HG03066 (cell line): ENCODE data around the gene ADSL.

Experiments used
- ATAC-seq: cut with Tn5 transposase; IDR thresholded peaks from one replicate; pipeline ENCODE4 v1.9.1; 2021; ENCODE audit warnings: low read depth; ENCODE audit not compliant: unreplicated experiment

The ADSL gene

DNA sequence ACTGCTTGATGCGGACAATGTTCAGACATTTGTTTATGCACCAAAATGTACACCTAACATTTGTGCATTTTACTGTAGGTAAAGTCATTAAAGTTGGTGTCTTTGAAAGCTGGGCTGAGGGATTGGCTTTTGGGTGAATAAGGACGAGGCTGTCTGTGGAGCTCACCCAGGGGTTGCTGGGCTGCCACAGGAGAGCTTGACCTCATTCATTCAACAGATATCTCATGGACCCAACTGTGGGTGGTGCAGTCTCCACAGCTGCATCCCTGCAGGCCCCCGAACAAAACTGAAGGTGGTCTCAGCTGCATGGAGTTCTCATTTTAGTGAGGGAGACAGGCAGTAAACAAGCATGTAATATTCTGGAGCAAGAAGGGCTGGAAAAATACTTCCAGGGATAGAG lies 56.8 kb downstream of the ADSL start:
- no peak for ATAC-seq

DNA sequence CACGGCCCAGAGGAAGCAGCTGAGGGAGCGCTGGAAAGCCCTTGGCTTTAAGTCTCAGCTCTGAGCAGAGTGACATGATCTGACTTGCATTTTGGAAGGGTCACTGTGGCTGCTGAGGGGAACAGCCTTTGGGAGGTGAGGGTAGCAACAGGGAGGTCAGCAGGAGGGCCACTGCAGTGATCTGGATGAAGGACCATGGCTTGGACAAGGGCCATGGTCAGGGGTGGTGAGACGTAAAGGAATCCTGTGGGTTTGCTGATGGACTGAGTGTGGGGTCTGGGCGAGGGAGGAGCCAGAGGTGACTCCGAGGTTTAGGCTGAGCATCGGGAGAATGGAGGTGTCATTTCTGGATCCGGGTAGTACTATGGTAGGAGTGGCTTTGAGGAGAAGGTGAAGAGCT lies 57.4 kb downstream of the ADSL start:
- no peak for ATAC-seq

DNA sequence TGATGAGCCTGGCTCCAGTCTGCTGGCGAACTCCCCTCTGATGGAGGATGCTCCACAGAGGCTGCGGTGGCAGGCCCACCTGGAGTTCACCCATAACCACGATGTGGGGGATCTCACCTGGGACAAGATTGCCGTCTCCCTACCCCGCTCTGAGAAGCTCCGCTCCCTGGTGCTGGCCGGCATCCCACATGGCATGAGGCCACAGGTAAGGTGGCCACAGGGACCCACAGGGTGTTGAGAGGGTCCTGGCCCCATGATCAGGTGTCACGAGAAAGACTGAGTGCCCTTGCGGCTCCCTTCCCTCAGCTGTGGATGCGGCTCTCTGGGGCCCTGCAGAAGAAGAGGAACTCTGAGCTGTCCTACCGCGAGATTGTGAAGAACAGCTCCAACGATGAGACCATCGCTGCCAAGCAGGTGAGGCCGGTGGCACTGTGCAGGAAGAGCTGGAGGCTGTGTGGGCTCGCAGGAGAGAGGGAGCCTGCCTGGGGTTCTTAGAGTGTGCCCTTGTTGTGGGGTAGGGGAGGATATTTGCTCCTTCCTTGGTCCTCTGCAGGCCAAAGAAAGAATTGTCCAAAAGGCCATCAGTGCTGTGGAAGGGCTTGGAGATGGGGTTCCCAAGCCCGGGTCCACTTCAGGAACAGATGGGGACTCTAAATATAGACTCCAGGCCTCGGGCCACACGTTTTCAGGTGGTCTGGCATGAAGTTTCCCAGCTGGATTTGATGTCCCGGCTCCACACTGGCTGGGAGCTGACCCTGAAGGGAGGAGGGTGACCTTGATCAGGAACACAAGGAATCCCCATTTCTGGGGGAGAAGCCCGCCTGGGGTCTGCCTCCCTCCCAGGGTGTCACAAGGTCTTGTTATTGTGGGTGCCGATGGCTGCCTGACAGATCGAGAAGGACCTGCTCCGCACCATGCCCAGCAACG lies 58.2 kb downstream of the ADSL start:
- ATAC-seq: no peak

DNA sequence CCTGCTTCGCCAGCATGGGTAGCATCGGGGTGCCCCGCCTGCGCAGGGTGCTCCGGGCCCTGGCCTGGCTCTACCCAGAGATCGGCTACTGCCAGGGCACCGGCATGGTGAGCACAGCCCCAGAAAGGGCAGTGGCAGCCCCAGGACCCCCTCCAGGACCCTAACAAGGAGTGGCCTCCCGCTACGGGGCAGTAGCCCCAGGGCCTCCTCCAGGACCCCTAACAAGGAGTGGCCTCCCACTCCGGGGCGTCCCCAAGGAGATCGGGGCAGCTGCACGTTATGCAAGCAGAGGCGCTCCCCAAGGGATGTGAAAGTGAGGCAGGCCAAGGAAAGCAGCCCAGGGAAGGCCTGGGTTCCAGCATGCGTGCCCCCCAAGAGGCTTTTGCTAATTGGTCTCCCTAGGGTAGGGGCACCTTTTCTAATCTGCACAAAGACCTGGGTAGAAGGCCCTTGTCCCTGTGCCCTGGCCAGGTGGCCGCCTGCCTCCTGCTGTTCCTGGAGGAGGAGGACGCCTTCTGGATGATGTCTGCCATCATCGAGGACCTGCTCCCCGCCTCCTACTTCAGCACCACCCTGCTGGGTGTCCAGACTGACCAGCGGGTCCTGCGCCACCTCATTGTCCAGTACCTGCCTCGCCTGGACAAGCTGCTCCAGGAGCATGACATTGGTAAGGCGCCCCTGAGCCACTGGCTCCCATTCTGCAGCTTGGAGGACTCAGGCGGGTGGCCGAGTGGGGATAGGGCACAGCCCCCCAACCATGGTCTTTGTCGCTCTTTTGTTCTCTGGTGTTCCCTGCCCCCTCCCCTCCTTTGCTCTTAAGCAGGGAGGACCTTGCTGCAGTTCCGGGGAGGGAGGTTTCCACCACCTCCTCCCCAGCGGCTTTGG lies 59.1 kb downstream of the ADSL start:
- ATAC-seq: no peak

DNA sequence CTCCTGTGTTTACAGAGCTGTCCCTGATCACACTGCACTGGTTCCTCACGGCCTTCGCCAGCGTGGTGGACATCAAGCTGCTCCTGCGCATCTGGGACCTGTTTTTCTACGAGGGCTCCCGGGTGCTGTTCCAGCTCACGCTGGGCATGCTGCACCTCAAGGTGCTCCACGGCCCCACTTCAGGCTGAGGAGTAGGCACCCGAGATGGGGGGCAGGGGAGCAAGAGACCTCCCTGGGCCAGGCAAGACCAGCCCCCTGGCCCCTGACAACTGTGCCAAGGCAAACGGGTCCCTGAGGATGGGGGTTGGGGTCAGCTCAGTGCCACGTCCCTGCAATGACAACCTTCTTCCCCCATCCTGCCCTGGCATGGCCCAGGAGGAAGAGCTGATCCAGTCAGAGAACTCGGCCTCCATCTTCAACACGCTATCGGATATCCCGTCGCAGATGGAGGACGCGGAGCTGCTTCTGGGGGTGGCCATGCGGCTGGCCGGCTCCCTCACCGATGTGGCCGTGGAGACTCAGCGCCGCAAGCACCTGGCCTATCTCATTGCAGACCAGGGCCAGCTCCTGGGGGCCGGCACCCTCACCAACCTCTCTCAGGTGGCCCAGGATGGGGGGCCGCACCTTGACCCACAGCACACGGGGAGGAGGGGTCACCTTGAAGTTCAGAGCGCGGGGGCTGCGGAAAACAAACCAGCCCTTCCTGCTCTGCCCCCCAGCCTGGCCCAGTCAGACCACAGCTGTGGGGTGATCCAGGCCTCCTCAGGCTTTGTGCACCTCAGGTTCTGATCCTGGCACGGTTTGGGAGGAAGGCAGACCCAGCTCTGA lies 60.0 kb downstream of the ADSL start:
- no peak for ATAC-seq

- ATAC-seq: no peak
Measured at GRCh38 chr22:40407021-40407761, 60.9 kb downstream of the ADSL start.

GRCh38 chr22:40407831-40408717 lies 61.8 kb downstream of the ADSL start:
- no peak for ATAC-seq

GRCh38 chr22:40408718-40409612 lies 62.7 kb downstream of the ADSL start:
- ATAC-seq: no peak

- ATAC-seq: no peak
Measured at GRCh38 chr22:40409613-40410113, 63.4 kb downstream of the ADSL start.

DNA sequence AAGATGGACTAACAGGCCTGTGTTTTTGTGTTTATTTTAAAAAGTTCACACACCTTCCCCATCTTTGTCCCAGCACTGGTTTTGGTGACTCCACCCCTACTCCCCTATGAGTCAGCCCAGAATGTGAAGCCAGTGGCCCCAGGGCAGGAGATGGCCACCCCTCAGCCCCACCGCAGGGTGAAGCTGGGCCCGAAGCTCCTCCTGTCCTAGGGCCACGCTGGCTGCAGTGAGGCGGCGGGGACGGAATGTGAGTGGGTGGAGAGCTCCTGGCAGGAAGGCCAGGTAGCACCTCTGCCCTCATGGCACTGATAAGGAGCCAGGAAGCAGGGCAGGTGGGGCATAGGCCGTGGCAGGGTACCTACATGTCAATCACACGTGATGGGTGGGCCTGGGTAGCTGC lies 64.0 kb downstream of the ADSL start:
- no peak for ATAC-seq

GRCh38 chr22:40410731-40411505 lies 64.6 kb downstream of the ADSL start:
- no peak for ATAC-seq

DNA sequence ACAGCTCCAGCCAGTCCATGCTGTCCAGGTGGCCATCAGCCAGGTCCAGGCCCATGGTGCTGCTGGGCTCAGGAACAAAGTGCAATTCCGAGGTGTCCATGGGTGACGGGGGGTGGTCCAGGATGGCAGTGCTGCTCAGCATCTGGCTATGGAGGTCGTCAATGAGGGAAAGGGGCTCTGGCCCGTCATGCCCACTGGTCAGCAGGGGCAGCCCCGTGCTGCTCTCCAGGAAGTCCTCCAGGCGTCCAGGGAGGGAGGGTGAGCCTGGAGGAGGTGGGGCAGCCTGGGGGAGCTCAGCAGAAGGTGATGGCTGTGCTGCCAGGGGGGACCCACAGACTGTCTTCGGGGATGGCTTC lies 65.2 kb downstream of the ADSL start:
- ATAC-seq: no peak

DNA sequence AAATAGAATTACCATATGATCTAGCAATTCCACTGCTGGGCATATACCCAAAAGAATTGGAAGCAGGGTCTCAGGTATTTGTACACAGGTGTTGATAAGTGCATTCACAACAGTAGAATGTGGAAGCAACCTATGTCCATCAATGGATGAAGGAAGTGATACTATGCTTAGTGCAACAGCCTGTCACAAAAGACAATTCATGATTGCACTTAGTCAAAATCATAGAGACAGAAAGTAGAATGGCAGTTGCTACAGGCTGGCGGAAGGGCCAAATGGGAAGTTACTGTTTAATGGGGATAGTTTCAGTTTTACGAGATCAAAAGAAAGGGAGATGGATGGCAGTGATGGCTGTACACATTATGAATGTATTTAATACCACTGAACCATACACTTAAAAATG lies 66.1 kb downstream of the ADSL start:
- no peak for ATAC-seq

- ATAC-seq: no peak
Measured at GRCh38 chr22:40413873-40414272, 67.6 kb downstream of the ADSL start.

DNA sequence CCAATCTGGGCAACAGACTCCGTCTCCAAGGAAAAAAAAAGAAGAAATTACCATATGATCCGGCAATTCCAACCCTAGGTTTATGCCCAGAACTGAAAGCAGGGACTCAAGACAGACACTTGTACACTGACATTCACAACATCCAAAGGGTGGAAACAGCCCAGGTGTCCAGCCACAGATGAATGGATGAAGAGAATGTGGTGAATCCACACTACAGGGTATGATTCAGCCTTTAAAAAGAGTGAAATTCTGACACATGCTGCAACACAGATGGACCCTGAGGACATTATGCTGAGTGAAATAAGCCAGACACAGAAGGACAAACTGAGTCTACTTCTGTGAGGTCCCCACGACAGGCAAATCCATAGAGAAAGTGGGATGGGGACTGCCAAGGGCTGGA lies 68.0 kb downstream of the ADSL start:
- ATAC-seq: no peak

GRCh38 chr22:40414838-40415505 lies 68.7 kb downstream of the ADSL start:
- ATAC-seq: no peak
